H9 (cell line): ENCODE results near the gene FSIP1. TPM values are rescaled to one million over a fixed set of nuclear protein-coding genes. Genes with fewer than 3 reads are reported as not detected.

Source experiments
- DNase-seq: peaks from one replicate; pipeline ENCODE4 v3.0.0-alpha.2; 2017
- H2AFZ ChIP-seq: one replicate; pipeline ENCODE4 v1.6.1; 2013; ENCODE audit warnings: mild to moderate bottlenecking, low read length, control low read depth, moderate library complexity
- H2AK5ac ChIP-seq: 2 replicates; pipeline ENCODE4 v1.6.1; 2013; ENCODE audit warnings: low read length, control low read depth, mixed read lengths; ENCODE audit not compliant: insufficient read length
- H2BK120ac ChIP-seq: one replicate; pipeline ENCODE4 v1.6.1; 2013; ENCODE audit warnings: low read depth, mild to moderate bottlenecking, low read length, control low read depth, inconsistent platforms; ENCODE audit not compliant: poor library complexity, severe bottlenecking
- H2BK12ac ChIP-seq: 2 replicates; pipeline ENCODE4 v1.6.1; 2013; ENCODE audit warnings: low read length, control low read depth, mixed read lengths, low read depth; ENCODE audit not compliant: insufficient read length
- H2BK15ac ChIP-seq: 2 replicates; pipeline ENCODE4 v1.6.1; 2013; ENCODE audit warnings: low read depth, low read length, control low read depth
- H2BK20ac ChIP-seq: one replicate; pipeline ENCODE4 v1.6.1; 2013; ENCODE audit warnings: low read depth, mild to moderate bottlenecking, low read length, control low read depth, inconsistent platforms; ENCODE audit not compliant: poor library complexity, severe bottlenecking
- H2BK5ac ChIP-seq: 2 replicates; pipeline ENCODE4 v1.6.1; 2013; ENCODE audit warnings: low read length, control low read depth, mixed read lengths; ENCODE audit not compliant: insufficient read length
- H3K14ac ChIP-seq: 2 replicates; pipeline ENCODE4 v1.6.1; 2013; ENCODE audit warnings: low read length, control low read depth; ENCODE audit not compliant: insufficient read depth
- H3K18ac ChIP-seq: 2 replicates; pipeline ENCODE4 v1.6.1; 2013; ENCODE audit warnings: low read depth, mild to moderate bottlenecking, mixed read lengths, low read length, control low read depth; ENCODE audit not compliant: insufficient read length
- H3K23ac ChIP-seq: 2 replicates; pipeline ENCODE4 v1.6.1; 2013; ENCODE audit warnings: low read length, control low read depth, mixed read lengths, low read depth; ENCODE audit not compliant: insufficient read length
- H3K23me2 ChIP-seq: 2 replicates; pipeline ENCODE4 v1.6.1; 2013; ENCODE audit warnings: low read depth, mild to moderate bottlenecking, mixed read lengths, low read length, control low read depth; ENCODE audit not compliant: insufficient read length, poor library complexity, severe bottlenecking
- H3K27ac ChIP-seq: 2 replicates; pipeline ENCODE4 v1.5.1; 2013; ENCODE audit warnings: low read length, control low read depth, mixed read lengths, low read depth; ENCODE audit not compliant: insufficient read length
- H3K27me3 ChIP-seq: 2 replicates; pipeline ENCODE4 v1.6.1; 2013; ENCODE audit warnings: low read length, control low read depth, inconsistent platforms; ENCODE audit not compliant: insufficient read depth
- H3K4ac ChIP-seq: 2 replicates; pipeline ENCODE4 v1.6.1; 2013; ENCODE audit warnings: low read depth, mild to moderate bottlenecking, control low read depth, inconsistent platforms, low read length, moderate library complexity
- H3K4me1 ChIP-seq: 2 replicates; pipeline ENCODE4 v1.6.1; 2013; ENCODE audit warnings: low read length, control low read depth, inconsistent platforms; ENCODE audit not compliant: insufficient read depth
- H3K4me2 ChIP-seq: 2 replicates; pipeline ENCODE4 v1.6.1; 2013; ENCODE audit warnings: low read length, control low read depth, mixed read lengths; ENCODE audit not compliant: insufficient read length, insufficient read depth
- H3K56ac ChIP-seq: 2 replicates; pipeline ENCODE4 v1.6.1; 2013; ENCODE audit warnings: low read depth, mild to moderate bottlenecking, mixed read lengths, low read length, control low read depth; ENCODE audit not compliant: insufficient read length
- H3K79me1 ChIP-seq: 2 replicates; pipeline ENCODE4 v1.6.1; 2013; ENCODE audit warnings: low read depth, mild to moderate bottlenecking, moderate library complexity, low read length, control low read depth, inconsistent platforms; ENCODE audit not compliant: insufficient read depth, poor library complexity, severe bottlenecking
- H3K79me2 ChIP-seq: 2 replicates; pipeline ENCODE4 v1.6.1; 2013; ENCODE audit warnings: low read length, control low read depth, inconsistent platforms; ENCODE audit not compliant: insufficient read depth
- H3K9ac ChIP-seq: 2 replicates; pipeline ENCODE4 v1.6.1; 2013; ENCODE audit warnings: low read length, control low read depth, mixed read lengths; ENCODE audit not compliant: insufficient read length; ENCODE audit errors: extremely low read depth
- H3K9me3 ChIP-seq: one replicate; pipeline ENCODE4 v1.6.1; 2013; ENCODE audit warnings: low read depth, low read length, inconsistent platforms; ENCODE audit not compliant: control insufficient read depth
- H3T11ph ChIP-seq: one replicate; pipeline ENCODE4 v1.6.1; 2013; ENCODE audit warnings: mild to moderate bottlenecking, low read length, control low read depth, inconsistent platforms
- H4K20me1 ChIP-seq: one replicate; pipeline ENCODE4 v1.6.1; 2013; ENCODE audit not compliant: control insufficient read depth, insufficient read length, insufficient read depth
- H4K5ac ChIP-seq: 2 replicates; pipeline ENCODE4 v1.6.1; 2013; ENCODE audit warnings: low read depth, mild to moderate bottlenecking, mixed read lengths, low read length, control low read depth; ENCODE audit not compliant: insufficient read length
- H4K8ac ChIP-seq: replicated peaks from 2 replicates; pipeline ENCODE4 v1.6.1; 2013; ENCODE audit warnings: low read length, control low read depth, mixed read lengths, low read depth; ENCODE audit not compliant: insufficient read length
- H4K91ac ChIP-seq: 2 replicates; pipeline ENCODE4 v1.6.1; 2013; ENCODE audit warnings: low read depth, mild to moderate bottlenecking, moderate library complexity, mixed read lengths, low read length, control low read depth; ENCODE audit not compliant: insufficient read length
- H3K27ac Mint-ChIP-seq, 3 experiments: 2 replicates in 2 of 3; 3 replicates in 1 of 3; pipeline ENCODE4 v1.8.0; 2020 to 2021; ENCODE audit warnings: mixed read lengths in 3 of 3, mild to moderate bottlenecking in 1 of 3, moderate library complexity in 1 of 3
- H3K27me3 Mint-ChIP-seq: 2 replicates; pipeline ENCODE4 v1.8.0; 2021; ENCODE audit warnings: low read depth, mild to moderate bottlenecking, moderate library complexity, mixed read lengths
- H3K36me3 Mint-ChIP-seq, 3 experiments: 2 replicates in 2 of 3; 3 replicates in 1 of 3; pipeline ENCODE4 v1.8.0; 2020 to 2021; ENCODE audit warnings: low read depth in 3 of 3, mixed read lengths in 3 of 3; ENCODE audit not compliant: insufficient read depth in 1 of 3
- H3K4me1 Mint-ChIP-seq, 2 experiments: 2 replicates each; pipeline ENCODE4 v1.8.0; 2020; ENCODE audit warnings: mixed read lengths in 2 of 2
- H3K4me3 Mint-ChIP-seq, 2 experiments: 2 replicates in 1 of 2; 3 replicates in 1 of 2; pipeline ENCODE4 v1.8.0; 2020 to 2021; ENCODE audit warnings: mild to moderate bottlenecking in 2 of 2, mixed read lengths in 2 of 2, moderate library complexity in 1 of 2
- H3K9me3 Mint-ChIP-seq, 2 experiments: 2 replicates in 1 of 2; 3 replicates in 1 of 2; pipeline ENCODE4 v1.8.0; 2020; ENCODE audit warnings: mild to moderate bottlenecking in 2 of 2, mixed read lengths in 2 of 2, moderate library complexity in 1 of 2
- WGBS: extraction: QIAGEN DNeasy Blood & Tissue Kit; methylation state at CpG from one replicate; pipeline ENCODE4 v1.1.7; 2013; ENCODE audit warnings: missing lambda C conversion rate, low lambda C conversion rate, mixed read lengths; ENCODE audit not compliant: insufficient read length; ENCODE audit errors: extremely low coverage; 5-methylcytosine and 5-hydroxymethylcytosine counted together
- total RNA-seq: library from RNA; stranded (reverse); gene quantifications from 2 replicates; pipeline ENCODE4 v1.2.1, GENCODE V29; 2021
- TF ChIP-seq, protein P1 (sequence below): fragments of 200-600 bp; sonication (generic); conservative IDR thresholded peaks from 3 replicates; pipeline ENCODE4 v1.8.0; 2021; ENCODE audit warnings: antibody characterized with exemption, mild to moderate bottlenecking

The FSIP1 gene
- total RNA-seq, 1 experiment from 2014 or later = 0.96 TPM

DNA sequence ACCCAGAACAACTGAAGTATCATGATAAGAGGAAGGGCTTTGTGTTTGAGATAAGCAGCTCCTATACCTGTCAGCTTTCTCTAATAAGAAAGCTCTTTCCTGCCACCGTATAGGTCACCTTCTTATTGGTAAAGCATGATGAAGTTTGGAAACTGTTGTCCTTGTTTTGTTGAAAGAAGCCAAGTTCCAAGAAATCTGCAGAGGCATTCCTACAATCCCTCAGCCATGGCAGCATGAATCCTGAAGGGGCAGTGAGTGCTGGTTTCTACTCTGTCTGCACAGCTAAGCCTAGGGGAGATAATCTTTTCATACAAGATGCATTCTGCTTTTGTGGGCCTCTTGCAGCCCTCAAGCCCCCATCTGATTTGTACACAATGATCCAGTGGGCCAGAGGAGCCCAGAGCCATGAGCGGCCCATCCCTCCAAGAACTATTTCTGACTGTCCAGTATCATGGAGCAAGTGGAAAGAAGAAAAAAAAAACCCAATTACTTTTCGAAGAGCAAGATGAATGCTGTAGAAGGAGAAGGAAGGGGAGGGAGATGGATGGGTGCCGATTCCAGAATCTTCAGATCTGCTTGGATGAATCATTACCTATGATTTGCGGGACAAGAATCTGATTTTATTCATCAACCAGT is 203.7 kb downstream of the FSIP1 start:
- Histone ChIP-seq H2AK5ac (peak overlapping the region; percentile 16), H3K4ac (peak overlapping the region; percentile 50; the same call in 1 of the 2 replicates), H2AFZ (no peak overlapping the region), H2BK15ac (no peak overlapping the region), H3K18ac (peak overlapping the region; percentile 90), H3K27me3 (no peaks in the 10 kb centered on the region), H2BK5ac (no peak overlapping the region), H3K9ac (no peak overlapping the region), H4K8ac (no peak overlapping the region), H4K91ac (peak overlapping the region; percentile 58), H3K23ac (no peak overlapping the region), H3K9me3 (no peaks in the 10 kb centered on the region), H3T11ph (peak overlapping the region; percentile 85), H3K23me2 (peaks cover 15% of the 10 kb centered on the region), H3K79me1 (no peaks in the 10 kb centered on the region), H4K5ac (peak overlapping the region; percentile 30), H3K27ac (no peak overlapping the region), H4K20me1 (no peaks in the 10 kb centered on the region), H3K14ac (peak overlapping the region; percentile 82; the same call in 1 of the 2 replicates), H2BK12ac (peak overlapping the region; percentile 28), H3K4me1 (no peaks in the 10 kb centered on the region; the same call in 1 of the 2 replicates), H3K56ac (no peak overlapping the region), H3K79me2 (no peaks in the 10 kb centered on the region; the same call in 1 of the 2 replicates), H2BK20ac (no peak overlapping the region), H3K4me2 (peak overlapping the region; percentile 90), H2BK120ac (peak overlapping the region; percentile 95)
- H3K27me3 Mint-ChIP-seq = peaks cover 24% of the 10 kb centered on the region
- DNase-seq = no peak
- peaks cover 0 to 5% of the 10 kb centered on the region in 2 experiments; a peak in 2 of 5 replicates for H3K9me3 Mint-ChIP-seq
- H3K4me1 Mint-ChIP-seq = peaks cover 33 to 44% of the 10 kb centered on the region in 2 experiments
- H3K27ac Mint-ChIP-seq = peak overlapping the region in 2 of 3 experiments; percentile 7 to 42; a peak in 3 of 7 replicates
- peak overlapping the region; percentile 90 to 91; a peak in 3 of 5 replicates for H3K4me3 Mint-ChIP-seq
- no CpG with 5 or more reads among the region's 5 CpGs for WGBS
- TF ChIP-seq, protein P1, sequence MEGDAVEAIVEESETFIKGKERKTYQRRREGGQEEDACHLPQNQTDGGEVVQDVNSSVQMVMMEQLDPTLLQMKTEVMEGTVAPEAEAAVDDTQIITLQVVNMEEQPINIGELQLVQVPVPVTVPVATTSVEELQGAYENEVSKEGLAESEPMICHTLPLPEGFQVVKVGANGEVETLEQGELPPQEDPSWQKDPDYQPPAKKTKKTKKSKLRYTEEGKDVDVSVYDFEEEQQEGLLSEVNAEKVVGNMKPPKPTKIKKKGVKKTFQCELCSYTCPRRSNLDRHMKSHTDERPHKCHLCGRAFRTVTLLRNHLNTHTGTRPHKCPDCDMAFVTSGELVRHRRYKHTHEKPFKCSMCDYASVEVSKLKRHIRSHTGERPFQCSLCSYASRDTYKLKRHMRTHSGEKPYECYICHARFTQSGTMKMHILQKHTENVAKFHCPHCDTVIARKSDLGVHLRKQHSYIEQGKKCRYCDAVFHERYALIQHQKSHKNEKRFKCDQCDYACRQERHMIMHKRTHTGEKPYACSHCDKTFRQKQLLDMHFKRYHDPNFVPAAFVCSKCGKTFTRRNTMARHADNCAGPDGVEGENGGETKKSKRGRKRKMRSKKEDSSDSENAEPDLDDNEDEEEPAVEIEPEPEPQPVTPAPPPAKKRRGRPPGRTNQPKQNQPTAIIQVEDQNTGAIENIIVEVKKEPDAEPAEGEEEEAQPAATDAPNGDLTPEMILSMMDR = peak; percentile 40; the same call in 2 of the 3 replicates
- peaks cover 13 to 23% (median 21%) of the 10 kb centered on the region in 3 experiments; a peak in 6 of 7 replicates for H3K36me3 Mint-ChIP-seq
